WI38 (cell line): ENCODE results near the gene CHST13.

Source experiments
- H3K4me3 ChIP-seq: 2 replicates; pipeline ENCODE4 v1.5.1; 2011; ENCODE audit warnings: low read depth, mild to moderate bottlenecking, control low read depth, low read length
- CTCF ChIP-seq: IDR thresholded peaks from 2 replicates; pipeline ENCODE4 v1.5.1; 2012; ENCODE audit warnings: low read depth, mild to moderate bottlenecking, control low read depth, low read length

Gene CHST13

GRCh38 chr3:126496894-126497850 lies 26.8 kb upstream of the CHST13 start:
- H3K4me3 ChIP-seq, result no peak overlapping the region
- no peak for TF ChIP-seq CTCF

GRCh38 chr3:126497956-126498355 lies 26.0 kb upstream of the CHST13 start:
- no peak for TF ChIP-seq CTCF
- no peak overlapping the region for H3K4me3 ChIP-seq

- H3K4me3 ChIP-seq, result no peak overlapping the region
- TF ChIP-seq CTCF, result no peak
Observed at GRCh38 chr3:126498461-126498860, 25.5 kb upstream of the CHST13 start.

- no peak for TF ChIP-seq CTCF
- H3K4me3 ChIP-seq, result no peak overlapping the region
Observed at GRCh38 chr3:126498929-126499328, 25.0 kb upstream of the CHST13 start.

- TF ChIP-seq CTCF, result no peak
- H3K4me3 ChIP-seq, result no peak overlapping the region
Observed at GRCh38 chr3:126499401-126499800, 24.6 kb upstream of the CHST13 start.

GRCh38 chr3:126500016-126500415 lies 23.9 kb upstream of the CHST13 start:
- no peak for TF ChIP-seq CTCF

GRCh38 chr3:126501054-126501453 lies 22.9 kb upstream of the CHST13 start:
- H3K4me3 ChIP-seq, result no peak overlapping the region

More at GRCh38 chr3:126500016-126500415, 23.9 kb upstream of the CHST13 start:
- H3K4me3 ChIP-seq, result no peak overlapping the region

More at GRCh38 chr3:126501054-126501453, 22.9 kb upstream of the CHST13 start:
- TF ChIP-seq CTCF, result no peak
